Adrenal gland (tissue), 5 donors: ENCODE measurements around the gene MATN1.

Experiments used
- POLR2A ChIP-seq, 2 donors: fragments of 450-650 bp; IDR thresholded peaks; one replicate each; pipeline ENCODE4 v1.6.1; 2017; ENCODE audit warnings: antibody characterized with exemption in 2 of 2, mild to moderate bottlenecking in 2 of 2, moderate library complexity in 1 of 2
- TF ChIP-seq, protein P1 (sequence below), 6 experiments: fragments of 450-650 bp in 4 of 6; fragments of 200-600 bp in 2 of 6; sonication (generic) in 1 of 6; IDR thresholded peaks; 1 replicate in 5 of 6; 2 replicates in 1 of 6; pipeline versions ENCODE4 v1.5.1 to v1.8.0; 2016 to 2021; ENCODE audit warnings: antibody characterized with exemption in 6 of 6, mild to moderate bottlenecking in 2 of 6, moderate library complexity in 1 of 6
- donor health status: DM: no; HTN: no; CAD: no.

DNA sequence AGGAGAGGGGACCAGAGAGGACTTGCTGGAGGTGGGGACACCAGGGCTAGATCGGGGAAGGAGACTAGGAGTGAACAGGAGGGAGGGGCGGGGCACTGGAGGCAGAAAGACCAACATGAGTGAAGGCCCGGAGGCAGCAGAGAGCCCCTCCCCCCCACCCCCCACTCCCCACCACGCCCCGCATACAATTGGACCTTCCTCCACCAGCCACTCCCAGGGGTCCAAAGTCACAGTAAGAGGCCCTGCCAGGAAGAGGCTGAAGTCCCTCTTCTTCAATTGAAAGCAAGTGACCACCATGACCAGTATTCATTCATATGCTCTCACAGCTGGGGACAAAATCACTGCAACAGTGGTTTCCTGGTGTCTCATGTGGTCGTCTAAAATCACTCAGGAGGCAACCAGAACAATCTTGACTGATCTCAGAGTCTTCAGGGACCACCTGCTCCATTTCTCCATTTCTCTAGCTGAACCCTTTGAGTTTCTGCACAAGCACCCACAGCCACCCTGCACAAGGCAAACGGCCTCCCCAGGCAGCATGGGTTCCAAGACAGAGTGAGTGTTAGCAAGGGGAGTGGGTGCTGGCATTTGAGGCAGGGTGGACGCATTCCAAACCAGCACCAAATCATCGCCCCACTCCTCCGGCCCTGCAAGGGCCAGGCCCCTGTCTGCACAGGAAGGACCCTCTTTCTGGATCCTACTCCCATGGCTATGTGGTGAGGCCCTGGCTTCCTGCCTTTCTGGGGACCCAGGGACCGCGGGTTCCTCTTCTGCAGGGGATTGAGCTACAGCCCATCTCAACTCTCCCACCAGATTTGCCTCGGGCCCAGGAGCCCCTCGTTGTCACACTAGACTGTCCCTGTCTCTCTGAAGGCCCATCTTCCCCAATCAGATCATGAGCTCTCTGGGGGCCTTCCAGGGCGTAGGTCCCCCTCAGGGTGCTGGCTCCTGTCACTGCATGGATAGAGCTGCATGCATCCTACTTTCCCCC, 17.2 kb upstream of the MATN1 start:
- TF ChIP-seq, protein P1, sequence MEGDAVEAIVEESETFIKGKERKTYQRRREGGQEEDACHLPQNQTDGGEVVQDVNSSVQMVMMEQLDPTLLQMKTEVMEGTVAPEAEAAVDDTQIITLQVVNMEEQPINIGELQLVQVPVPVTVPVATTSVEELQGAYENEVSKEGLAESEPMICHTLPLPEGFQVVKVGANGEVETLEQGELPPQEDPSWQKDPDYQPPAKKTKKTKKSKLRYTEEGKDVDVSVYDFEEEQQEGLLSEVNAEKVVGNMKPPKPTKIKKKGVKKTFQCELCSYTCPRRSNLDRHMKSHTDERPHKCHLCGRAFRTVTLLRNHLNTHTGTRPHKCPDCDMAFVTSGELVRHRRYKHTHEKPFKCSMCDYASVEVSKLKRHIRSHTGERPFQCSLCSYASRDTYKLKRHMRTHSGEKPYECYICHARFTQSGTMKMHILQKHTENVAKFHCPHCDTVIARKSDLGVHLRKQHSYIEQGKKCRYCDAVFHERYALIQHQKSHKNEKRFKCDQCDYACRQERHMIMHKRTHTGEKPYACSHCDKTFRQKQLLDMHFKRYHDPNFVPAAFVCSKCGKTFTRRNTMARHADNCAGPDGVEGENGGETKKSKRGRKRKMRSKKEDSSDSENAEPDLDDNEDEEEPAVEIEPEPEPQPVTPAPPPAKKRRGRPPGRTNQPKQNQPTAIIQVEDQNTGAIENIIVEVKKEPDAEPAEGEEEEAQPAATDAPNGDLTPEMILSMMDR (IDR thresholded peaks at IDR 0.05), result no peak
- TF ChIP-seq POLR2A (IDR thresholded peaks at IDR 0.05), result no peak
